Mononuclear cell (primary cell): ENCODE data around the gene ECHDC3. TPM values are rescaled to one million over a fixed set of nuclear protein-coding genes. Genes with fewer than 3 reads are reported as not detected.

Source experiments
- H3K27me3 ChIP-seq: 2 replicates; pipeline ENCODE4 v1.6.0; 2011; ENCODE audit warnings: low read length, control low read depth; ENCODE audit not compliant: insufficient read depth
- H3K4me1 ChIP-seq: 2 replicates; pipeline ENCODE4 v1.5.1; 2011; ENCODE audit warnings: mild to moderate bottlenecking, low read length, control low read depth; ENCODE audit not compliant: insufficient read depth
- H3K4me3 ChIP-seq: 2 replicates; pipeline ENCODE4 v1.5.1; 2011; ENCODE audit warnings: mild to moderate bottlenecking, low read length, moderate library complexity
- H3K9me3 ChIP-seq: 2 replicates; pipeline ENCODE4 v1.5.1; 2011; ENCODE audit warnings: low read depth, mild to moderate bottlenecking, control low read depth, low read length
- total RNA-seq: library from RNA; depleted of rRNA; stranded (reverse); fragments of >200 nt; gene quantifications from one replicate; pipeline ENCODE4 v1.2.3, GENCODE V29; 2012

The ECHDC3 gene
- total RNA-seq, 1 donor, result 2.6 TPM

- Histone ChIP-seq H3K4me1 (peaks cover 5% of the 10 kb centered on the region), H3K4me3 (no peak overlapping the region), H3K9me3 (no peaks in the 10 kb centered on the region), H3K27me3 (no peaks in the 10 kb centered on the region)
Observed at GRCh38 chr10:11755512-11756263, 13.5 kb downstream of the ECHDC3 start.

GRCh38 chr10:11756766-11757315 lies 14.7 kb downstream of the ECHDC3 start:
- Histone ChIP-seq H3K9me3 (no peaks in the 10 kb centered on the region), H3K4me3 (no peak overlapping the region), H3K4me1 (no peaks in the 10 kb centered on the region), H3K27me3 (no peaks in the 10 kb centered on the region)

- no peaks in the 10 kb centered on the region for H3K4me1 ChIP-seq
- H3K4me3 ChIP-seq, result no peak overlapping the region
- H3K9me3 ChIP-seq, result no peaks in the 10 kb centered on the region
- no peaks in the 10 kb centered on the region for H3K27me3 ChIP-seq
Observed at GRCh38 chr10:11757454-11757820, 15.3 kb downstream of the ECHDC3 start.

- Histone ChIP-seq H3K9me3 (no peaks in the 10 kb centered on the region), H3K4me1 (no peaks in the 10 kb centered on the region), H3K4me3 (no peak overlapping the region), H3K27me3 (no peaks in the 10 kb centered on the region)
Observed at GRCh38 chr10:11757821-11758463, 15.8 kb downstream of the ECHDC3 start.

GRCh38 chr10:11758527-11759236 lies 16.5 kb downstream of the ECHDC3 start:
- Histone ChIP-seq H3K4me1 (no peaks in the 10 kb centered on the region), H3K27me3 (no peaks in the 10 kb centered on the region), H3K9me3 (no peaks in the 10 kb centered on the region), H3K4me3 (no peak overlapping the region)

- H3K4me3 ChIP-seq, result no peak overlapping the region
- H3K9me3 ChIP-seq, result no peaks in the 10 kb centered on the region
- no peaks in the 10 kb centered on the region for H3K4me1 ChIP-seq
- no peaks in the 10 kb centered on the region for H3K27me3 ChIP-seq
Observed at GRCh38 chr10:11759347-11759746, 17.2 kb downstream of the ECHDC3 start.

GRCh38 chr10:11760151-11760550 lies 18.0 kb downstream of the ECHDC3 start:
- no peaks in the 10 kb centered on the region for H3K4me1 ChIP-seq
- H3K9me3 ChIP-seq, result no peaks in the 10 kb centered on the region
- no peak overlapping the region for H3K4me3 ChIP-seq
- H3K27me3 ChIP-seq, result no peaks in the 10 kb centered on the region

GRCh38 chr10:11760861-11761260 lies 18.7 kb downstream of the ECHDC3 start:
- Histone ChIP-seq H3K4me1 (no peaks in the 10 kb centered on the region), H3K27me3 (no peaks in the 10 kb centered on the region)

GRCh38 chr10:11761431-11761830 lies 19.2 kb downstream of the ECHDC3 start:
- H3K4me1 ChIP-seq, result no peaks in the 10 kb centered on the region
- H3K27me3 ChIP-seq, result no peaks in the 10 kb centered on the region
- no peak overlapping the region for H3K4me3 ChIP-seq
- H3K9me3 ChIP-seq, result no peaks in the 10 kb centered on the region

More at GRCh38 chr10:11760861-11761260, 18.7 kb downstream of the ECHDC3 start:
- H3K4me3 ChIP-seq, result no peak overlapping the region
- H3K9me3 ChIP-seq, result no peaks in the 10 kb centered on the region

GRCh38 chr10:11762706-11763500 lies 20.7 kb downstream of the ECHDC3 start:
- no peak overlapping the region for H3K4me3 ChIP-seq
- H3K4me1 ChIP-seq, result no peaks in the 10 kb centered on the region
- no peaks in the 10 kb centered on the region for H3K9me3 ChIP-seq
- H3K27me3 ChIP-seq, result no peaks in the 10 kb centered on the region

- Histone ChIP-seq H3K27me3 (no peaks in the 10 kb centered on the region), H3K9me3 (no peaks in the 10 kb centered on the region), H3K4me3 (no peak overlapping the region), H3K4me1 (no peaks in the 10 kb centered on the region)
Observed at GRCh38 chr10:11763501-11763861, 21.3 kb downstream of the ECHDC3 start.

GRCh38 chr10:11765141-11765540 lies 23.0 kb downstream of the ECHDC3 start:
- no peaks in the 10 kb centered on the region for H3K9me3 ChIP-seq
- H3K4me1 ChIP-seq, result no peaks in the 10 kb centered on the region
- no peaks in the 10 kb centered on the region for H3K27me3 ChIP-seq
- H3K4me3 ChIP-seq, result no peak overlapping the region

GRCh38 chr10:11772575-11773288 lies 30.6 kb downstream of the ECHDC3 start:
- no peaks in the 10 kb centered on the region for H3K4me1 ChIP-seq
- H3K4me3 ChIP-seq, result no peak overlapping the region
- no peaks in the 10 kb centered on the region for H3K27me3 ChIP-seq
- H3K9me3 ChIP-seq, result no peaks in the 10 kb centered on the region

- Histone ChIP-seq H3K9me3 (no peaks in the 10 kb centered on the region), H3K4me3 (no peak overlapping the region), H3K4me1 (no peaks in the 10 kb centered on the region), H3K27me3 (no peaks in the 10 kb centered on the region)
Observed at GRCh38 chr10:11773761-11774441, 31.7 kb downstream of the ECHDC3 start.
